HG03045 (cell line): Measurements from ENCODE around the gene WDR35.

Experiments
- ATAC-seq: cut with Tn5 transposase; IDR thresholded peaks from one replicate; pipeline ENCODE4 v1.9.1; 2021; ENCODE audit warnings: mild to moderate bottlenecking, moderate library complexity; ENCODE audit not compliant: unreplicated experiment

WDR35 gene

GRCh38 chr2:19989667-19990415 is at the start of gene WDR35:
Gene WDR35, minus strand, starts transcription at chr2:19990105. Its CDS starts 90 bp downstream, at chr2:19990015.
- peak; percentile 97 for ATAC-seq

- ATAC-seq = no peak
Observed at GRCh38 chr2:20037660-20038059, 47.8 kb upstream of the WDR35 start.

GRCh38 chr2:20035955-20036666 is 46.2 kb upstream of the WDR35 start:
- ATAC-seq = no peak

GRCh38 chr2:20034821-20035220 is 44.9 kb upstream of the WDR35 start:
- no peak for ATAC-seq

GRCh38 chr2:20034218-20034617 is 44.3 kb upstream of the WDR35 start:
- ATAC-seq = no peak

GRCh38 chr2:20033322-20033721 is 43.4 kb upstream of the WDR35 start:
- ATAC-seq = no peak

GRCh38 chr2:20030224-20030623 is 40.3 kb upstream of the WDR35 start:
- no peak for ATAC-seq

- ATAC-seq = no peak
Observed at GRCh38 chr2:20027705-20028434, 38.0 kb upstream of the WDR35 start.

GRCh38 chr2:20027260-20027677 is 37.4 kb upstream of the WDR35 start:
- no peak for ATAC-seq

- no peak for ATAC-seq
Observed at GRCh38 chr2:20025065-20025786, 35.3 kb upstream of the WDR35 start.

GRCh38 chr2:20023688-20024087 is 33.8 kb upstream of the WDR35 start:
- no peak for ATAC-seq

GRCh38 chr2:20021405-20022009 is 31.6 kb upstream of the WDR35 start:
- ATAC-seq = no peak

- ATAC-seq = no peak
Observed at GRCh38 chr2:20019747-20020146, 29.8 kb upstream of the WDR35 start.

GRCh38 chr2:20018601-20019152 is 28.8 kb upstream of the WDR35 start:
- ATAC-seq = no peak

- ATAC-seq = no peak
Observed at GRCh38 chr2:20016346-20016745, 26.4 kb upstream of the WDR35 start.

- no peak for ATAC-seq
Observed at GRCh38 chr2:20015482-20016083, 25.7 kb upstream of the WDR35 start.

- no peak for ATAC-seq
Observed at GRCh38 chr2:20013126-20013849, 23.4 kb upstream of the WDR35 start.

- ATAC-seq = no peak
Observed at GRCh38 chr2:20012282-20013125, 22.6 kb upstream of the WDR35 start, which contains the start of gene MATN3. Gene MATN3, minus strand, starts transcription at chr2:20012668. Its CDS starts 37 bp downstream, at chr2:20012631.

GRCh38 chr2:20012032-20012281 is 22.1 kb upstream of the WDR35 start:
- ATAC-seq = no peak
